Glomerular visceral epithelial cell (primary cell): ENCODE measurements around the gene FXYD7.

Source experiments
- DNase-seq: peaks from one replicate; pipeline ENCODE4 v3.0.0-alpha.2; 2016; ENCODE audit errors: extremely low spot score

FXYD7 gene

DNA sequence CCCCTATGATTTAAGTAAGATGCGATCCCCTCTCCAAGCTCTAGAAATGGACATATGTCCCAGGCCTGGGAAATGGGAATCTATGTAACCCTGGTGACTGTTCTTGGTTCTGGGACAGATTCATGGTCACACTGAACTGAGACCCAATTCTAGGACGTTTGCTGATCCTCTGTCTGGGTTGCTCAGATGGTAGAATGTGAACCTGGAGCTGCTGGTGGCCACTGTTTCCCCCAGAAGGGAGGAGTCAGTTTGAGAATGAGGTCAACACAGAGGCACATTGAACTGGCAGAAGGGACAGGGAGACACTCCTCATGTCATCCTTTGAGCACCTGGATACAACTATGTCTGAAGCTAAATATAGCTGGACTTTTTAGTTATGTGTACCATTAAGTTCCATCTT lies 56.4 kb downstream of the FXYD7 start:
- no peak for DNase-seq

DNA sequence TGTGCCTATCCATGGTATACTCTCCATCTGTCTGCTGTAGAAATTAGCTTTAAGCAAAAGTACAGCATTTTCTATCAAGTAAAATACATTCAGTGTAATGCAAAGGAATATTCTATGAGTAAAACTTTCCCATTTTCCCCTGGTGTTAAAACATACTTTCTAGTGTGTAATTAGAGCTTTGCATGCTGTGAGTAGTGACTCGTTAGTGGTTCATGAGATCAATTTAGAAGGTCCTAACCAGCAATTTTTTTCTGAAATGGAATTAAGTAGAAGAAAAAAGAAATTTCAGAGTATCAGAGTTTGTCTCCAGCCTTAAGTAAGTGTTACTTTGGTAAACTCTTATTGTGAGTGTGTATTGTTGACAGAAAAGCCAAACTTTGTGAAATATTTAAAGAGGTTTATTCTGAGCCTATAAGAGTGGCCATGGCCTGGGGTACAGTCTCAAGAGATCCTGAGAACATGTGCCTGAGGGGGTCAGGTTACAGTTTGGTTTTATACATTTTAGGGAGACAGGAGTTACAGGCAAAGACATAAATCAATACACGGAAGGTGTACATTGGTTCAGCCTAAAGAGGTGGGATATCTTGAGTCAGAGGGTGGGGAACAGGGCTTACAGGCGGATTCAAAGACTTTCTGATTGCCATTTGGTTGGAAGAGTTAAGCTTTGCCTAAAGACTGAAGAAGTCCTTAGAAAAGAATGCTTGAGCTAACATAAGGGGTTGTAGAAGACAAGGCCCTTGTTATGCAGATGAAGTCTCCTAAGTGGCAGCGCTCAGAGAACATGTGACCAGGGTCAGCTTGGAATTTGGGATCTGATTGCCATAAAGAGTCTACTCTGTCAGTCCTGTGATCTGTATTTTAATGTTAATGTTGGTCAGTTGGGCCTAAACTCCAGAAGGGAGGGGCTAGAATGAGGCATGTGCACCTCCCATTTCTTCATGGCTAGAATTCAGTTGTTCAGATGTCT lies 60.0 kb downstream of the FXYD7 start:
- DNase-seq: no peak
